HG03354 (cell line): ENCODE measurements around the gene TPSB2.
"Not testable (repeated sequence)": the region's sequence is repeated elsewhere in the genome, so short reads cannot be mapped to it uniquely, and the experiment has no call there.

Source experiments
- ATAC-seq: cut with Tn5 transposase; IDR thresholded peaks from one replicate; pipeline ENCODE4 v1.9.1; 2021; ENCODE audit warnings: mild to moderate bottlenecking; ENCODE audit not compliant: unreplicated experiment, poor library complexity, severe bottlenecking

Gene TPSB2

DNA sequence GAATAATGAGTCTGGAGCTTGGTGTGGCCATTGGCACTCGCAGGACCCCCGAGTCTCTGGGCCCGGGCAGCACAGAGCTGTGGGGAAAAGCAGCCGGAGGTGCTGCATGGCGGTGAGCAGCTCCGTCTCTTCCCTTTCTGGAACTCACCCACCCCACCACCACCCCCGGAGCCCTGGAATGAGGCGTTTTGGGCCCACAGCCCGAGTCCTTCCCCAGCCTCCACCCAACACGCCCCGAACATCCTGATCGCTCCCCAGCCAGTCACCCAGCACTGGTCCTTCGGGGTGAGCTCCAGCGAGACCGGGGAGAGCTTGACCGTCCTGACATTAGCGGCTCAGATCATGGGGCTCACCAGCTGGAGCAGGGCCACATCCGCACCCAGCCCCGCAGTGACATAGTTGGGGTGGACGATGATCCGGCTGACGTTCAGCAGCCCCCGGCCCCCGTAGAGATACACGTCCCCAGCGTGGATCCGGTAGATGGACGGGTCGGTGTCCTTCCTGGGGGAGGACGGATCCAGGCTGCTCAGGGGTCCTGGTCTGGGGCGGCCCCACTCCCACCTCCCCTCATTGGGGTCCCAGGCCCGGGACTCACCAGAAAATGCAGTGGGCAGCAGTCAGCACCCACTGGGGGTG lies 32.3 kb upstream of the TPSB2 start:
- no peak for ATAC-seq

DNA sequence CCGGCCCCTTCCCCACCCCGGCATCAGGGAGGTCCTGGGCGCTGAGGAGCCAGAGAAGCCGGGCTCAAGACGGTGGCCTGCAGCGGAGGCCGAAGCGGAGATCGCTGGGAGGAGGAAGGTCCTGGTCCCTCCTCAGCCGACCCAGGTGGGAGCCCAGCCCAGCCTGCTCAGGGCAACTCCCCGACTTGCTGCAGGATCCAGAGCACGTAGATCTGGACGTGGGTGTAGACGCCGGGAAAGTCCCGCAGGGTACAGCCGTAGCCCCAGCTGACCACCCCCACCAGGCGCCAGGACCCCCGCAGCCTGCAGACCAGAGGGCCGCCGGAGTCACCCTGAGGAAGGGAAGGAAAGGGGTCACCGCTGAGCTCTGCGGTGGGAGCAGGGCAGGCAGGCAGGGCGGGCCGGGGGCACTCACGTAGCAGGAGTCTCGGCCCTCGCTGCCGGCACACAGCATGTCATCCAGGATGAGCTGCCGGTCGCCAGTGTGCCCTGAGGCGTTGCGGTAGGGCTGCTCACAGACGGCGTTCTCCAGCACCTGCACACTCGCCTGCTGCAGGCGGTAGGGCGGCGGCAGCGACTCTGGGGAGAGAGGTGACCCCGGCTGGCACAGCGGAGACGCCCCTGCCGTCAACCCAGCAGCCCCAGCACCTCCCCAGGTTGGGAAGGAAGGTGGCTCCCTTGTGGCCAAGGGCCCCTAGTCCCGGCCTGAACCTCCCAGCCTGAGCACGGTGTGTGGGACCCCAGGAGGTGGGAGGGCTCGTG lies 31.3 kb upstream of the TPSB2 start:
- no peak for ATAC-seq

DNA sequence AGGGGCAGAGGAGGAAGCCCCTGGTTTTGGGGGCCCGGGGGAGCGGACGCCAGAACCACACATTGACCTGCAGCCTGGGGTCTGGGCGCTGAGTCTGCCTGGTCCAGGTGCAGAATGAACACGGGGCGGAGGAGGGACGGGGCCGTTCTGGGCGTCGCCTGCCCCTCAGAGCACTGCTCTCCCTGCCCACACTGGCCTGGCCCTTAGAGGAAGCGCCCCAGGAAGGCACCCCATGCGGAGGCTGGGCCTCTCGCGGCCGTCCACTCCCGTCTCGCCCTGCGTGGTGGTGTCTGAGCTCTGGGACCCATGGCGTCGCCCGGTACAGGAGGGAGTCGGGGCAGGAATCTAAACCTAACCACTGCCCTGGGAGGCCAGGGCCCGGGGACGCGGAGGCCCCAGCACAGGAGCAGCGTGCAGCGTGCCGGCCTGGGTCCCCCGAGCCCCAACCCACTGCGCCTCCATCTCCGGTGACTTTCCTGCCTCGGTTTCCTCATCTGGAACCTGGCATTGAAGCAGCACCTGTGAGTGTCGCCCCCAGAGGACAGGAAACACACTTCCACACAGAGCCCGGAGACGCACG lies 30.2 kb upstream of the TPSB2 start:
- ATAC-seq, result no peak

DNA sequence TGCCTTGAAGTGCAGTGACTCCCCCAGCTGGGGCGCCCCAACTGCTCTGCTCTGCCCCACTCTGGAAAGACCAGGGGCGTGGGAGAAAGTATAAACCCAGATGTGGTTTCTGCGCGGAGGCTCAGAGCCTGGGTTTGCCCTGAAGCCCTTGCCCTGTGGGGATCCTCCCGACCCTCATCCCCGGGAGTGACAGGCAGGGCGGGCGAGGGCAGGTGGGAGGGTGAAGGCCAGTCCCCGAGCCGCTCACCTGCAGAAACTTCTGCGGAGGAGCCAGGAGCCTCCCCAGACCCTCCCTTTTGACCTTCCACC lies 29.7 kb upstream of the TPSB2 start:
- no peak for ATAC-seq

DNA sequence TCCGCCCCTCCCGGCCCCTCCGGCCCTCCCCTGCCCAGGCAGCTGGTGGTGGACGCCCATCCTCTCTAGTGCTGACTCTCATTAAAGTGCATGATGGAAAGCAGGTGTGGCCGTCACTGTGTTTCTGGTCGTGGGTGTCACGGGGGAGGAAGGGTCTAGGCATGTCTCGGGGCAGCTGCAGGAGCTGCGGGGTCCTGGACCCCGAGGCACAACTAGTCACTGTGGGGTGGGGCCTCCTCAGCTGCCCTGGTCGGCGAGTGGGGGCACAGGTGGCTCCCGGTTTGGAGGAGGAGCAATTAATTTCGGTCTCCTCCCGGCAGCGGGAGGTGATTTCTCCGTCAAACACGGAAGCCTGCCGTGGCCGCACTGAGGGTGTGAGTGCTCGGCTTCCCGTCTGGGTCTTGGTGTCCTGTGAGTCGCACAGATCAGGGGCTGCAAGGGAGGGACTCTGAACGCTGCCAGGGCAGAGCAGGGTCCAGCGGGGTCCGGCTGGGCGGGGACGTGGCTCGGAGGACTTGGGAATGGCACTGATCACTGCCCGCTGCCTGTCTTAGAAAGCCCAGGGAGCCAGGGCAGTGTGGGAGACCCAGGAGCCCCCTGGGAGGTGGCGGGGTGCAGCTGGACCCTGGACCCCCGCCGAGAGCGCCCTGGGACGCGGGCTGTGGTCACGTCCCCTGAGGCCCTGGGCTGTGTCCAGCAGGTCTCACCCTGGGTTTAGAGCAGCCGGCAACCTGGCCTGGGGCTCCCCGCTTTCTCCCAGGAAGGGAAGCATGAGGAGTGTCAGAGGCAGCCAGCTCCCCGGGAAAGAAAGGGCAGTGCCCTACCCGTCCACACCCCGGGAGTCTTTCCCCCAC lies 29.1 kb upstream of the TPSB2 start:
- no peak for ATAC-seq

DNA sequence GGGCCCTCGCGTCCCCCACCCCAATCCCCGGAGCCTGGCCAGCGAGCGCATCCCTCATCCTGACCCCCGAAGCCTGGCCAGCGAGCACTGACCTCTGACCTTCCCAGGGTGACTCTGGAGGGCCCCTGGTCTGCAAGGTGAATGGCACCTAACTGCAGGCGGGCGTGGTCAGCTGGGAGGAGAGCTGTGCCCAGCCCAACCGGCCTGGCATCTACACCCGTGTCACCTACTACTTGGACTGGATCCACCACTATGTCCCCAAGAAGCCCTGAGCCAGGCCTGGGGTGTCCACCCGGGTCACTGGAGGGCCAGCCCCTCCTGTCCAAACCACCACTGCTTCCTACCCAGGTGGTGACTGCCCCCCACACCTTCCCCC lies 28.2 kb upstream of the TPSB2 start:
- no peak for ATAC-seq

DNA sequence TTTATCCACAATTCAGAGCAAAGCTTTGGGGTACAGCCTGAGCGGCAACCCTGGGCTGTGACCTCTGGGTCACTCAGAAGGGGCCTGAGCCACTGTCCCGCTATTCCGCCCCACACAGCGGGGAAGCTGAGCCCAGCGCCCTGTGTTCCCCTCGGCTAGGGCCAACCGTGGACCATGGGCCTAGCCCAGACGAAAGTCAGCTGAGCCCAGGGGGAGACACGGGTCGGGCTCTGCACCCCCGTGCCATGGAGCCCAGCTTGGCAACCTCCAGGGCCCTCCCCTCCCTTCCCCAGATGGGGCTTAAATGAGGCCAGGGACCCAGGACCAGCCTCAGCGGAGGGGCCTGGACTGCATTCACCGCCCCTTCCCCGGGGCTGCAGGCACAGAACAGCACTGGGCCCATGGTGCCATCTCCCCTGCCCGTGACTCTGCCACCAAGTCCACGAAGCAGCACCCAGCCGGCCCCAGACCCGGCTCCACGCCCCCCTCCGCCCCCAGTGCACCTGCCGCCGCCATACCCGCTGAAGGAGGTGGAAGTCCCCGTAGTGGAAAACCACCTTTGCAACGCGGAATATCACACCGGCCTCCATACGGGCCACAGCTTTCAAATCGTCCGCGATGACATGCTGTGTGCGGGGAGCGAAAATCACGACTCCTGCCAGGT lies 27.7 kb upstream of the TPSB2 start:
- ATAC-seq, result no peak

DNA sequence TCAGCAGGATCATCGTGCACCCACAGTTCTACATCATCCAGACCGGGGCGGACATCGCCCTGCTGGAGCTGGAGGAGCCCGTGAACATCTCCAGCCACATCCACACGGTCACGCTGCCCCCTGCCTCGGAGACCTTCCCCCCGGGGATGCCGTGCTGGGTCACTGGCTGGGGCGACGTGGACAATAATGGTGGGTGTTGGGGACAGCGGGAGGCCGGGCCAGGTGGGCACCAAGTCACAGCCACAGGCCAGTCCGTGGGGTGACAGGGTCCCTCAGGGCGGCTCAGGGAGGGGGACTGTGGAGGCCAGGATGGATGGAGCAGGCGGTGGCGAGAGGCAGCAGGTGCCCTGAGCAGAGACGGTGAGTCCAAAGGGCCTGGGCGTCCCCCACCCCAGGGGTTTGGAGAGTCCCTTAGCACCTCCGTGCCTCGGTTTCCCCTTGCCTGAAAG lies 26.9 kb upstream of the TPSB2 start:
- no peak for ATAC-seq

DNA sequence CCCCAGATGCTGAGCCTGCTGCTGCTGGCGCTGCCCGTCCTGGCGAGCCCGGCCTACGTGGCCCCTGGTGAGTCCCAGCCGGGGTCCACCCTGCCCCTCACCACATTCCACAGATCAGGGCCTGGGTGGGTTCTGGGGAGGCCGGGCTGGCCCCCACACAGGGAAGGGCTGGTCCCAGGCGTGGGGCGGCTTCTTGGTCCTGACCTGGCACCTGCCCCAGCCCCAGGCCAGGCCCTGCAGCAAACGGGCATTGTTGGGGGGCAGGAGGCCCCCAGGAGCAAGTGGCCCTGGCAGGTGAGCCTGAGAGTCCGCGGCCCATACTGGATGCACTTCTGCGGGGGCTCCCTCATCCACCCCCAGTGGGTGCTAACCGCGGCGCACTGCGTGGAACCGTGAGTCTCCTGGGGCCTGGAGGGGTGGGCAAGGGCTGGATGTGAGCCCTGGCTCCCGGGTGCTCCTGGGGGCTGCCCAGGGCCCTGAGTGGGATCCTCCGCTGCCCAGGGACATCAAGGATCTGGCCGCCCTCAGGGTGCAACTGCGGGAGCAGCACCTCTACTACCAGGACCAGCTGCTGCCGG lies 26.4 kb upstream of the TPSB2 start:
- not testable (repeated sequence) for ATAC-seq

DNA sequence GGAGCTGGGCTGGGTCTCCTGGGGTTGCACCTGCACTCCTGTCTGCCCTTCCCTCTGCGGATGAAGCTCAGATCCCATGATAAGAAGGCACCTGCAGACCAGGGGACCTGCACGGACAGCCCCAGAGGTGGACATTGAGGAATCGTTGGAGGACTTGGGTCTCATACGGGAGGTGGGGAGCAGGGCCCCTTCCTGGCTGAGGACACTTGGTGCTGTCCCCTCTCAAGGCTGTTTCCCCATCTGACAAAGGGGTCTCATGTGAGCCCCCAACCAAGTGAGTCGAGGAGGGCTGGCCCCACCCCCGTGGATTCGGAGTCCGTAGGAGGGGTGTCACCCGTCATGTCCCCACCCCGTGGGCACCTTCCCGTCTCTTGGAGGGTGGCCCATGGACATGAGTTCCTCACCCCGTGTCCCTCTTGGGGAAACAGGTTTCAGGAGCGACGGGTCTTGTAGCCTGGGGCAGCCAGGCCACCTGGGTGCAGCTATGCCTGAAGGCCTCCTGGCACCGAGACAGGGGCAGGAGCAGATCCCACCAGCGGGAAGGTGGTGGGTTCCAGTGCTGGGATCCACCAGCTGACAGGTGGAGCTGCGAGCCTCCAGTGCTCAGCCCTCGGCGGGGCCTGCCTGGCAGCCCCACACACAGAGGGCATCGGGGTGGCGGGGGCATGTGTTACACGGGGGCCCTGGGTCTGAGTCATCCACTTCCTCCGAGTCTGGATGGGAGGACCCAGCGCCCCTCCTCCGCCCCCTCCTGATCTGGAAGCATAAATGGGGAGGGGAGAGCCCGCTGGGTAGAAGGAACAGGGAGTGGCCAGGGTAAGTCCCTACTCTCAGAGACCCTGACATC lies 25.5 kb upstream of the TPSB2 start, which contains the start of gene TPSD1:
TSS of gene TPSD1 (plus strand) at position 794 of the 847 bp plus-strand sequence. CDS start 212 bp downstream, outside the sequence.
- not testable (repeated sequence) for ATAC-seq

DNA sequence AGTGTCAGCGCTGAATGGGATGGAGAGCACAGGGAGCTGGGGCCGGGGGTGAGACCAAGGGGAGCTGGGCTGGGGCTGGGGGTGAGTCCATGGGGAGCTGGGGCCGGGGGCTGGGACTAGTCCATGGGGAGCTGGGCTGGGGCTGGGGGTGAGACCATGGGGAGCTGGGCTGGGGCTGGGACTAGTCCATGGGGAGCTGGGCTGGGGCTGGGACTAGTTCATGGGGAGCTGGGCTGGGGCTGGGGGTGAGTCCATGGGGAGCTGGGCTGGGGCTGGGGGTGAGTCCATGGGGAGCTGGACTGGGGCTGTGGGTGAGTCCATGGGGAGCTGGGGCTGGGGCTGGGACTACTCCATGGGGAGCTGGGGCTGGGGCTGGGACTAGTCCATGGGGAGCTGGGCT lies 24.8 kb upstream of the TPSB2 start:
- ATAC-seq, result not testable (repeated sequence)

DNA sequence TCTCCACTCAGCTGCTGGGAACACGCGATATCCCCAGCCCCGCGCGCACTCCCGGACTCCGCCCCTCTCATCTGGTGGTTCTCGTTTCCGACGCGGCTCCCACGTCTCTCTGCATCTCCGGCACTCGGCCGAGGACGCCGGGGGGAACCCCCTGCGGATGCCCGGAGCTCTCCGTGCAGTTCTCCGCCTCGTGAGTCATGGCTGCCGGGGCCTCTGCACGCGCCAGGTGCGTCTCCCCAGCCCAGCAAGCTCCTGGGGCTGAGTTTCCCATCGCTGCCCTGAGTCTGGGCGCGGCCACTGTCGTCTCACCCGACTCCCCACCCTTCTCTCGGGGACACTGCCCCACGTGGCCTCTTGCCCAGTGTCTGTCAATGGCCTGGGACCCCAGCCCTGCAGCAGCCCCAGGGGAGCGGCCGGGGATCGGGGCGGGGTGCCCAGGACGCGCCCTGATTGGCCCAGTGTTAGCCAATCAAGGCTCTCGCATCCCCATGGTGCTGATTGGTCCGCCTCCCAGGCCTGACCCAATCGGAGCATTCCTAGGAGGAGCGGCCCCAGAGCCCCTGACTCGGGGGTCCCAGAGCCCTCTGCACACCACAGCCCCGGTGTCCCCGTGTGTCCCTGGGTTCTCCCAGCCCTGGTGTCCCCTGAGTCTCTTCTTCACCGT lies 23.8 kb upstream of the TPSB2 start:
- ATAC-seq, result not testable (repeated sequence)

DNA sequence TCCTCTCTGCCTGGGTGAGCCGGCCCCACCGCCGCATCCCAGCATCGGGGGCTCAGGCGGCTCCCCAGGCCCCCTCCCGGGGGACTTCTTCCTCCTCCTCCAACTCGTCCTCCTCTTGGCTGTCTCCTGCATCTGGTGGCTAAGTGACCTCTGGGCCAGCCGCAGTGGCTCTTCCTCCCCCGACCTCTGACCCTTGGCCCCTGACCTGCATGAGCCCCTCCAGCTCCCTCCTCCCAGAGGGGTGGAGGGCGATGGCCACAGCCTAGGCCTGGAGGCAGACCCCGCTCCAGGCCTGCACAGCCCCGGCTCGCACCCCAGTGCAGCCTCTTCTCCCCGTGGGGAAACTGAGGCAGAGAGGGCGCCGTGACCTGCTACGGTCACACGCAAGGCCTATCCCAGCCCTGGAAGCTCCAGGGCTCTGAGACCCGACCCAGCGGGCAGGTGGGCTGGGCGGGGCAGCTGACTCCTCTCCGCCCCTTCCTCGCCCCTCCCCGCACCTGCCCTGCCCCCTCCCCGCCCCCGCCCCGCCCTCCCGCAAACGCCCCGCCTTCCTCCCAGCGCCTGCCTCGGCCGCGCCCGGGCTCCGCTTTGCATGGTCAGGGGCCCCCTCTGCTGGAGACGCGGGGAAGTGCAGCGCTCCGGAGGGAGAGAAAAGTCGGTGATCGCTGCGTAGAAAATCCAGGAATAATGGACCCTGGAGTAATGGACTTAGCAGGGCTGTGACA lies 19.2 kb upstream of the TPSB2 start:
- ATAC-seq, result not testable (repeated sequence)

DNA sequence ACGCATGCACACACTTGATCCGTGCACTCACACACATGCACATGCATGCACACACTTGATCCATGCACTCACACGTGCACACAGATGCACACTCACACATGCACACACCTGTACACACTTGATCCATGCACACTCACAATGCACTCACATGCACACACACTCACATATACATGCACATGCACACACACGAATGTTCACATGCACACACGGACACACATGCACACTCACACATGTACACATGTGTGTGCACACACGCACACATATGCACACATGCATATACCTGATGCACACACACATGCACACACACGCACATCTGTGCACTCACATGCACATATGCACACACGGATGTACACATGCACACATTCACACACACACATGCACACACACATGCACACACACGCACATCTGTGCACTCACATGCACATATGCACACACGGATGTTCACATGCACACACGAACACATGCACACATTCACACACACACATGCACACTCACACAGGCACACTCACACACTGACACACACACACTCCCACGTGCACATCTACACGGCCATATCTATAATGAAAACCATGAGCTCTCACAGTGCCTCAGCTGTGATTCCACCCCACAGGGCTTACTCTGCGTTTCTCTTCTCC lies 18.0 kb upstream of the TPSB2 start:
- not testable (repeated sequence) for ATAC-seq

DNA sequence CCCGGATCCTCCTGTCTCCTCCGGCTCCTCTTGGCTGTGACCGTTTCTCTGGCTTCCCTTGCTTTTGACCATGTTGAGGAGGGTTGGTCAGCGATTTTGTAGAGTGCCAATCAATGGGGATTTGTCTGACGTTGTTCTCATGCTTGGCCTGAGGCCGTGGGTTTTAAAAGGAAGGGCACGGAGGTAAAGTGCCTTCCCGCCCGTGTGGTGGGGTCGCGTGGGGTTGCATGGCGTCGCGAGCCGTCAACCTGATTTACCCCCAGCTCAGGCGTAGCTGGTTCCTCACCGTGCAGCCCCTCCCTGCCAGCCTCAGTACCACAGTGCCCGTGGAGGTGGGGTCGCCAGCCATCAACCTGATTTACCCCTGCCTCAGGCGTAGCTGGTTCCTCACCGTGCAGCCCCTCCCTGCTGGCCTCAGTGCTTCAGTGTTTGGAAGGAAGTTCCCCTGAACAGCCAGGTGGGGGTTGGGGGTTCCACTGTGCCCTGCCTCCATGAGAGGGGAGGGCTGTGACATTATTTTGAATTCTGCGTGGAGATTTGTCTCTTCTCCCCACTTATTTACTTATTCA lies 15.6 kb upstream of the TPSB2 start:
- ATAC-seq, result no peak

DNA sequence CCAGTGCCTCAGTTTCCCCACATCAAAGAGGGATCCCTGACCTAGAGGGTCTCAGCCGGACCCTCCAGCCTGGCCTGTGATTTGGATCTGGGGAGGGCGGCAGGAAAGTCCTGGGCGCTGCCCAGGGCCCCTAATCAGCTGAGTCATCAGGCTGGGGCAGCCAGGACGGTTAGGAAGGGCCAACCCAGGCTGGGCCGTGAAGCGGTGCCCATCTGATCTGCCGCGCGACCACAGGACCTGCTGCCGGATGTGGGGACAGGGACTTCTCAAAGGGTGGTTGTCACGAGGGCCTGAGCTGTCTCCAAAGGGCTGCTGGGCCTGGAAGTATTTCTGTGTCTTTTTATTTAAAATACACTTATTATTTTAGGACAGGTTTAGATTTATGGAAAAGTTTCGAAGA lies 14.9 kb upstream of the TPSB2 start:
- no peak for ATAC-seq
